ENCODE measurements around the gene FUT2. TPM values are rescaled to one million over a fixed set of nuclear protein-coding genes. Genes with fewer than 3 reads are reported as not detected.

FUT2 gene
- total and polyA plus RNA-seq, 2 of the 13 experiments (the other 11 are each of a cell fraction or from before 2014, with no cell fraction given): 0.07 TPM; not detected in 1

- 0 out of 2 replicates have a peak, but pooled peaks have one; percentile 51 for TF ChIP-seq KAT8 (CRISPR knock-in tag; IDR thresholded peaks at IDR 0.05)
- TF ChIP-seq ZNF232 (CRISPR knock-in tag; IDR thresholded peaks at IDR 0.05; ENCODE audit: borderline replicate concordance): no peak; the same call in 1 of the 2 replicates
- 0 out of 2 replicates have a peak, but pooled peaks have one; percentile 26 for TF ChIP-seq ZNF350 (CRISPR knock-in tag; IDR thresholded peaks at IDR 0.05; ENCODE audit: borderline replicate concordance, low read depth)
- TF ChIP-seq, protein P1, sequence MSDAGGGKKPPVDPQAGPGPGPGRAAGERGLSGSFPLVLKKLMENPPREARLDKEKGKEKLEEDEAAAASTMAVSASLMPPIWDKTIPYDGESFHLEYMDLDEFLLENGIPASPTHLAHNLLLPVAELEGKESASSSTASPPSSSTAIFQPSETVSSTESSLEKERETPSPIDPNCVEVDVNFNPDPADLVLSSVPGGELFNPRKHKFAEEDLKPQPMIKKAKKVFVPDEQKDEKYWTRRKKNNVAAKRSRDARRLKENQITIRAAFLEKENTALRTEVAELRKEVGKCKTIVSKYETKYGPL (CRISPR knock-in tag; IDR thresholded peaks at IDR 0.05): no peak
- TF ChIP-seq DBP (CRISPR knock-in tag; IDR thresholded peaks at IDR 0.05; ENCODE audit: not compliant biosample characterization): no peak
- no peak for TF ChIP-seq FOXJ3 (CRISPR knock-in tag; IDR thresholded peaks at IDR 0.05; ENCODE audit: borderline replicate concordance)
- no peak for TF ChIP-seq ZFP41 (CRISPR knock-in tag; IDR thresholded peaks at IDR 0.05; ENCODE audit: borderline replicate concordance)
- no peak for TF ChIP-seq SP1 (IDR thresholded peaks at IDR 0.05)
- no peak for TF ChIP-seq SP1 (CRISPR knock-in tag; IDR thresholded peaks at IDR 0.05)
- no peak for TF ChIP-seq JUNB (CRISPR knock-in tag; IDR thresholded peaks at IDR 0.05; ENCODE audit: borderline replicate concordance)
- TF ChIP-seq, protein P2, sequence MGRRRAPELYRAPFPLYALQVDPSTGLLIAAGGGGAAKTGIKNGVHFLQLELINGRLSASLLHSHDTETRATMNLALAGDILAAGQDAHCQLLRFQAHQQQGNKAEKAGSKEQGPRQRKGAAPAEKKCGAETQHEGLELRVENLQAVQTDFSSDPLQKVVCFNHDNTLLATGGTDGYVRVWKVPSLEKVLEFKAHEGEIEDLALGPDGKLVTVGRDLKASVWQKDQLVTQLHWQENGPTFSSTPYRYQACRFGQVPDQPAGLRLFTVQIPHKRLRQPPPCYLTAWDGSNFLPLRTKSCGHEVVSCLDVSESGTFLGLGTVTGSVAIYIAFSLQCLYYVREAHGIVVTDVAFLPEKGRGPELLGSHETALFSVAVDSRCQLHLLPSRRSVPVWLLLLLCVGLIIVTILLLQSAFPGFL (CRISPR knock-in tag; IDR thresholded peaks at IDR 0.05): no peak
- no peak for TF ChIP-seq NR2F6 (IDR thresholded peaks at IDR 0.05)
- TF ChIP-seq NR2F6 (CRISPR knock-in tag; IDR thresholded peaks at IDR 0.05): no peak; the same call in 1 of the 2 replicates
- no peak for TF ChIP-seq SCMH1 (CRISPR knock-in tag; IDR thresholded peaks at IDR 0.05; ENCODE audit: borderline replicate concordance)
- 0 out of 2 replicates have a peak, but pooled peaks have one; percentile 38 for TF ChIP-seq SNAI1 (CRISPR knock-in tag; IDR thresholded peaks at IDR 0.05; ENCODE audit: borderline replicate concordance)
- no peak for TF ChIP-seq ZSCAN22 (CRISPR knock-in tag; IDR thresholded peaks at IDR 0.05)
- TF ChIP-seq ATAD3A (CRISPR knock-in tag; IDR thresholded peaks at IDR 0.05): no peak
- no peak for TF ChIP-seq NFYC (CRISPR knock-in tag; IDR thresholded peaks at IDR 0.05)
- no peak; the same call in 1 of the 2 replicates for TF ChIP-seq NFKB2 (CRISPR knock-in tag; IDR thresholded peaks at IDR 0.05; ENCODE audit: borderline replicate concordance)
- TF ChIP-seq, protein P3, sequence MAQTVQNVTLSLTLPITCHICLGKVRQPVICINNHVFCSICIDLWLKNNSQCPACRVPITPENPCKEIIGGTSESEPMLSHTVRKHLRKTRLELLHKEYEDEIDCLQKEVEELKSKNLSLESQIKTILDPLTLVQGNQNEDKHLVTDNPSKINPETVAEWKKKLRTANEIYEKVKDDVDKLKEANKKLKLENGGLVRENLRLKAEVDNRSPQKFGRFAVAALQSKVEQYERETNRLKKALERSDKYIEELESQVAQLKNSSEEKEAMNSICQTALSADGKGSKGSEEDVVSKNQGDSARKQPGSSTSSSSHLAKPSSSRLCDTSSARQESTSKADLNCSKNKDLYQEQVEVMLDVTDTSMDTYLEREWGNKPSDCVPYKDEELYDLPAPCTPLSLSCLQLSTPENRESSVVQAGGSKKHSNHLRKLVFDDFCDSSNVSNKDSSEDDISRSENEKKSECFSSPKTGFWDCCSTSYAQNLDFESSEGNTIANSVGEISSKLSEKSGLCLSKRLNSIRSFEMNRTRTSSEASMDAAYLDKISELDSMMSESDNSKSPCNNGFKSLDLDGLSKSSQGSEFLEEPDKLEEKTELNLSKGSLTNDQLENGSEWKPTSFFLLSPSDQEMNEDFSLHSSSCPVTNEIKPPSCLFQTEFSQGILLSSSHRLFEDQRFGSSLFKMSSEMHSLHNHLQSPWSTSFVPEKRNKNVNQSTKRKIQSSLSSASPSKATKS (CRISPR knock-in tag; IDR thresholded peaks at IDR 0.05): no peak
- TF ChIP-seq SOX13 (IDR thresholded peaks at IDR 0.05): no peak
- no peak; a peak in 1 of 4 replicates for TF ChIP-seq SOX13 (CRISPR knock-in tag; conservative IDR thresholded peaks at IDR 0.05 in 1 of 2, IDR thresholded peaks at IDR 0.05 in 1 of 2)
- no peak for TF ChIP-seq CHD2 (IDR thresholded peaks at IDR 0.05; ENCODE audit: low read depth, low read length)
- TF ChIP-seq ZNF24 (IDR thresholded peaks at IDR 0.05): no peak
- no peak for TF ChIP-seq ZNF326 (CRISPR knock-in tag; IDR thresholded peaks at IDR 0.05; ENCODE audit: borderline replicate concordance)
- peak; percentile 39; the same call in 1 of the 2 replicates for TF ChIP-seq SAP130 (CRISPR knock-in tag; IDR thresholded peaks at IDR 0.05; ENCODE audit: low read depth)
Observed at GRCh38 chr19:48674921-48675824, 20.6 kb upstream of the FUT2 start (continued).
